HG02588 (cell line): Measurements from ENCODE around the gene LRRFIP2.
"Not testable (repeated sequence)": the region's sequence is repeated elsewhere in the genome, so short reads cannot be mapped to it uniquely, and the experiment has no call there.

Source experiments
- ATAC-seq: cut with Tn5 transposase; IDR thresholded peaks from one replicate; pipeline ENCODE4 v1.9.1; 2021; ENCODE audit warnings: mild to moderate bottlenecking, moderate library complexity; ENCODE audit not compliant: unreplicated experiment

LRRFIP2 gene, protein sequence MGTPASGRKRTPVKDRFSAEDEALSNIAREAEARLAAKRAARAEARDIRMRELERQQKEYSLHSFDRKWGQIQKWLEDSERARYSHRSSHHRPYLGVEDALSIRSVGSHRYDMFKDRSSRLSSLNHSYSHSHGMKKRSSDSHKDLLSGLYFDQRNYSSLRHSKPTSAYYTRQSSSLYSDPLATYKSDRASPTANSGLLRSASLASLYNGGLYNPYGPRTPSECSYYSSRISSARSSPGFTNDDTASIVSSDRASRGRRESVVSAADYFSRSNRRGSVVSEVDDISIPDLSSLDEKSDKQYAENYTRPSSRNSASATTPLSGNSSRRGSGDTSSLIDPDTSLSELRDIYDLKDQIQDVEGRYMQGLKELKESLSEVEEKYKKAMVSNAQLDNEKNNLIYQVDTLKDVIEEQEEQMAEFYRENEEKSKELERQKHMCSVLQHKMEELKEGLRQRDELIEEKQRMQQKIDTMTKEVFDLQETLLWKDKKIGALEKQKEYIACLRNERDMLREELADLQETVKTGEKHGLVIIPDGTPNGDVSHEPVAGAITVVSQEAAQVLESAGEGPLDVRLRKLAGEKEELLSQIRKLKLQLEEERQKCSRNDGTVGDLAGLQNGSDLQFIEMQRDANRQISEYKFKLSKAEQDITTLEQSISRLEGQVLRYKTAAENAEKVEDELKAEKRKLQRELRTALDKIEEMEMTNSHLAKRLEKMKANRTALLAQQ

DNA sequence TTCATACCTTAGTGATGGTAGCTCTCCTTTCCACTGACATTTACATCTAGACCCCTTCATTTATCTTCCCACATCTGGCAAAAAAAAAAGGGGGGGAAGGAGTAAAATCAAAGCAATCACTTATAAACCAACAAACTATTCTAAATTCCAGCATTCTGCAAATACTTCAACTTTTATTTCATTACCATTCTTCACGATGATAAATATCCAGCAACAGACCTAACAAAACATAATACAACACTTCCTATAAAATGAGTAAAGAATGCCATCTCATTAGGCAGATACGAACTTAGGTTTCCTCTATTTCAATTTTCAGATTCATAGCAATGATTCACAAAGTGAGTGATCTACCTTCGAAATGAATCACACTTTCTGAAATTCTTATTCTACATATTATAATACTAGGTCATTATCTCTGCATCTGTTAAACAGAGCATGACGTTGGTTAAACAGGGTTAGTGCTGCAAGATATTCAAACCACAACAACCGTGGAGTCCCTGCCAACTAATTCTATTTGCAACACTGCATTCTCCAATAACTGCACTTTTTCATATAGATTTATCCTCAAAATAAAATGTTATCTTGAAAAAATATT is at the start of gene LRRFIP2:
Gene LRRFIP2, minus strand, starts transcription at position 51 of the 595 bp plus-strand sequence. CDS start 25,599 bp downstream, outside the sequence.
- ATAC-seq: no peak

DNA sequence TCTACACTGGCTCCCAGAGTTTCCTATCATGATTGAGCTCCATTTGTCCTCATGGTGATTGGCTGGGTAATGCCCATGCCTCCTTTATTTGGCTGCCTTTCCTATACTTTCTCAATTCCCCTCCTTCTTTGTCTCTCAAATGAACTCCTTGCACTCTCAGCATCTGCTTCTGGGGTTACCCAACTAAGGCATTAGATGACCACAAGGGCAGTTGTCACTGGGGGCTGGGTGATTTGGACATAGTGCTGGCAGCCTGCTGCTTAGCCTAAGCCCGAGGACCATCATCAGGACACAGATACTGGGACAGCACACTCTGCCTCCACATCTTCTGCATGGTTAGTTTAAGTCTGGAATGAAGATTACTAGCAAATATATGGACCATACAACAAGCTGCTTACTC is 49.2 kb upstream of the LRRFIP2 start:
- no peak for ATAC-seq

DNA sequence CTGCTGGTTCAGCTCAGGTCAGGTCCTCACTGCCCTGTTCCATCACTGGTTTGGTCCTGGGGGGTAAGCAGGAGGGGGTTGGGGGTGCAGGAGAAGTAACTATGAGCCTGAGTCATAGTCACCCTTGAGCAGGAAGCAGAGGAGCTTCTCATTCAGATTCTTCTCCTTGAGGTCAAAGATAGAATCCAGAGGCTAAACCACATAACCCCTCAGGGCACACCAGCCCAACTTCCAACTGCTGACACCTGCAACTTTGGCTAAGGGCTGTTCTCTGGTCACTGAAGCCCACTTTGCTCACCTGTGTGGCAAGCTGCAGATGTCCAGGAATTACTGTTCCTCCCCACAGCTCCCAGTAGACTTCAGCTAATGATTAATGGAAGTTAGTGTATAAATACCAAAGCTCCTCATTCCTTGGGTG is 48.8 kb upstream of the LRRFIP2 start:
- no peak for ATAC-seq

DNA sequence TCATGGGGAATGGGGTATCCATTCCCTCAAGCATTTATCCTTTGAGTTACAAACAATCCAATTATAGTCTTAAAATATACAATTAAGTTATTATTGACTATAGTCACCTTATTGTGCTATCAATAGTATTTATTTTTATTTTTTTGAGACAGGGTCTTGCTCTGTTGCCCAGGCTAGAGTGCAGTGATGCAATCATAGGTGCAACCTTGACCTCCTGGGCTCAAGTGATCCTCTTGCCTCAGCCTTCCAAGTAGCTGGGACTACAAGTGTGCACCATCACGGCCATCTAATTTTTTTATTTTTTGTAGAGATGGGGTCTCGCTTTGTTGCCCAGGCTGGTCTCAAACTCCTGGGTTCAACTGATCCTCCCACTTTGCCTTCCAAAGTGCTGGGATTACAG is 48.2 kb upstream of the LRRFIP2 start:
- ATAC-seq: not testable (repeated sequence)

DNA sequence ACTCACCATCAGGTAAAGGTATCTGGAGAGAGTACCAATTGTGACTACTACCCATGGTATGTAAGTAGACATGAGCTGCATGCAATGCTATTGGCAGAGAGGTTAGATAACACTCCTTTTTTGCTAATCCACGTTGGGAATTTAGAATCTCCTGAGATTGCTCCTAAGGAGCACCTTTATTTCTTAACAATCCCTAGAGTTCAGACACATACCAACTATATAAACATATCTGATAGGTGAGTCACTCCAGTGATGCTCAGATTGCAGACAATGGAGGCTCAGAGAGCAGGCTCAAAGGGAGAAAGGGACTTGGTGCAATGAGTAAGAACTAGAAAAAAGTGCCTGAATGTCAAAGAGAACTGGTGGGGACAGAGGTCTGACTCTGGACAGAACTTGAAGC is 47.0 kb upstream of the LRRFIP2 start:
- no peak for ATAC-seq

DNA sequence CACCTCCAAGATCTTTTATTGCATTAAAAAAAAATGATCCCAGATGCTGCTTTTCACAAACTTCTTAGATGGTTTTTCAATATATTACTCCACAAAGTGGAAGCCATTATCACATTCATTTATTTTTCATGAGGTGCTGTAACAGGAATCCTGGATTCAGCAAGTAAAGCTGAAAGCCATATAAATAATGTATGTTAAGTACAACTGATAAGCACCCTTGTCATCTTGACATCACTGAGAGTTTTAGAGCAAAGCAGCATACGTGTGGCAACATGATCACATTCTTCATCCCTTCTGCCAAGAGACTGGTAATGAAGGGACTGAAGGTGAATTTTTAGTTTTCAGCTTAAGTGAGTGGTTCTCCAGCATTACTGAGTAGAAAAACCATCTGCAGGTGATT is 44.9 kb upstream of the LRRFIP2 start:
- no peak for ATAC-seq

DNA sequence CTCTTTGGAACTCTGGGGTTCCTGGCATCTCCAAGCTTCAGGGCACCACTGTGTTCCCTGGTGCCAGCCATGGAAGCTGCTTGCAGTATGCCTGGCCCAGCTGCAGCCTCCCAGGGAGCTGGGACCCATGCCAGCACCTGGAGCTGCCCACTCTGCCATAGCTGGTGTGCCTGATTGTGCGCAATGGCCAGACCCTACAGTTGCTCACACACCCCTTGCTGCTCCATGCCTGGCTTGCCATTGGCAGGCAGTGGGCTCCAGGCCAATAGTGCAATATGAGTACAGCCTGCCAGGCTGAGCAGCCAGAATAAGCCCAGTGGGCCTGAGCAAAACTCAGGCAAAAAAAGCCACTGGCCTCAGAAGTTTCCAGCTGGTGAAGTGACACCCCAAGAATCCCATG is 43.8 kb upstream of the LRRFIP2 start:
- ATAC-seq: no peak

DNA sequence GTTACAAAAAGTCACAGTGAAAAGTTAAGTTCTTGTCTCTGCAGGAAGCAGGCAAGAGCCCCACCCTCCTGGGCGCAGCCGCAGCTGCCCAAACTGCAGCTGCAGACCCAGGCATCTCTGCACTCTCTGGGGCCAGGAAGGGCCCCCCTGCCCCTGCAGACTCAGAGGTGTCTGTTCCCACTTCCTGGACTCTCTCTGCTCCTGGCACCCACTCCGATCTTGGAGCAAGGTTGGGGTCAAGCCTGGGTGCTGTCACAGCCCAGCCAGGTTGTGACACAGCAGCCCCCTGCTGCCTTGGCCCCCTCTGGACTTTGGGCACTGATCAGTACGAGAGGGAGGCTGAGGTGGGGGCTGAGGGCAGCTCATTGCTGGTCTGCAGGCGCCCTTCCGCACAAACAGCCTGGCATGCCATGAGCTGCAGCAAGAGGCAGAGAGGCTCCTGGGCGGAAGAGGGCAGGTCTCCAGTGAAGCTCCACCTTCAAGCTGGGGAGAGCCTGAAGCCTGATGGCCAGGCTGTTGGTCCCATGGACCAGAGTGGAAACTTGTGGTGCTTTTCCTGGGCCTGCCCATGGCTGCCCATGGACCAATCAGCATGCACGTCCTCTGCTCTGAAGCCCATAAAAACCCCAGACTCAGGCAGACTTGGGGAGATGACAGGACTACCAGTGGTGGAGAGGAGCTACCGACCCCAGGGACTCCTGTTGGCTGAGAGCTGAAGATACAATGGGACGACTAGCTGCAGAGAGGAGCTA is 42.9 kb upstream of the LRRFIP2 start:
- no peak for ATAC-seq

DNA sequence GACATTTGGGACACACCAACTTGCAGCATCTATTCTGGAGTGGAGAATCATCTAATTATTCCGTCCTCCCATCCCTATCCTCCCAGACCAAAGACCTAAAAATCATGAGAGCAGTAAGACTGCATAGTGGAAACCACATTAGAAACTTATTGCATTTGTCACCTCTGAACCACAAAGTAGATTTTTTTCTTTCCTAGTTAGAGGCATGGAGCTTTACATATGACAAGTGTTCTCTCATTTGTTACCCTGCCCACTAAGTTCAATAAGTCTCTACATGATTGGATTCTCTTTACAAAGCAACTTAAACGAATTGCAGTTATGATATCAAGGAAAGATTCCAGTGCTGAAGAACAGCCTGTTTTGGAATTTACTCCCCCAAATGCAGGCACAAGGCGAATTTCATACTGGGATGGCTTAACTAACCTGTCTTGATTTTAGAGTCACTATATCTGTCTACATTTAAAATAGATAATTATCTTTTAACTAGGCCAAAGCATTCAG is 42.3 kb upstream of the LRRFIP2 start:
- ATAC-seq: no peak

DNA sequence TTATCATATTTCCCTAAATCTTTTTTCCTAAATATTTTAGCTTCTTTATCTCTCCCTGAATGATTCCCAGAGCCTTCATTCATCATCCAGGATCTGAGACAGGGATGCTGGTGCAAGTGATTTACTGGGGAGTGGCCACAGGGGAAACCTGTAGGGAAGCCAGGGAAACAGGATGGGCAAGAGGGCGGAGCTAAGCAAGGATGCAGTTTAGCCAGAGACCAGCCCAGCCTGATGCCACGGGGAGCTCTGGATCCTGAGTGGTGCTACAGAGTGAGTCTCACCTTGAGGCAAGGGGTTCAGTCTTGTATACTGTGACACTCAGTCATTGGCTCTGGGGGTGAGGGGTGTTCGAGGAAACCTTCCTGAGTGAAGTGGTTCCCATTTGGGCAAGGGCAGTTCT is 39.7 kb upstream of the LRRFIP2 start:
- ATAC-seq: no peak

DNA sequence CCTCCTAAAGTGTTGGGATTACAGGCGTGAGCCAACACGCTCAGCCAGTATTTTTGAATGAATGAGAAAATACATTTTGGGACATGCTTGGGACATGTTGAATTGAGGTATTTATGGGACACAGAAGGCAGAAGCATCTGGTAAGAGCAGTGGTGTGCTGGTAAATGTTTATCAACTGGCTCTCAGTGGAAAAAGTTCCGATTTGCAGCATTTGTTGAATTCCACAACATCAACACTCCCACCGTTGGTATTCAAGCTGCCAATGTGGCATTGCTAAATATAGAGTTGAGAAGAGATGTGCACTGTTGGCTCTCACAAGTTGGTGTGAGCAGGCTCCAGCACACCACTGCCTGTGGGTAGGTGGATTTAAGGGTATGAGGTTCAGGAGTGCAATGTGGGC is 35.8 kb upstream of the LRRFIP2 start:
- no peak for ATAC-seq

DNA sequence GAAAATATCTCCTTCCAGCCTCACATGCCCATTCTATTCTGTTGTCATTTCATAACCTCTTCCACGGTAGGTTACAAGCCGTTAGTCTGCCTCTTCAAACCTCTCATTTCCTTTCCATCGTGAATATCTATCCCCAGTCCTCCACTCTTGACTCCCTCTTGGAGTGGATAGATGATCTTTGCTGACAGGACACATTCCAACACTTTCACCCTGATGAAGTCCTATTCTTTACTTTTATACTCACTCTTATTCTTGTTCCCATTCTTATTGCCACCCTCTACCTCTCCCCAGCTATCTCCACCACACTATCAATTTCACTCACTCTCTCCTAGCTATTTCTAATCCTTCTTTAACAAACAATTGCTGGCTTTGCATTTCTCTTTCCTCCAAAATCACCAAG is 34.2 kb upstream of the LRRFIP2 start:
- ATAC-seq: not testable (repeated sequence)

DNA sequence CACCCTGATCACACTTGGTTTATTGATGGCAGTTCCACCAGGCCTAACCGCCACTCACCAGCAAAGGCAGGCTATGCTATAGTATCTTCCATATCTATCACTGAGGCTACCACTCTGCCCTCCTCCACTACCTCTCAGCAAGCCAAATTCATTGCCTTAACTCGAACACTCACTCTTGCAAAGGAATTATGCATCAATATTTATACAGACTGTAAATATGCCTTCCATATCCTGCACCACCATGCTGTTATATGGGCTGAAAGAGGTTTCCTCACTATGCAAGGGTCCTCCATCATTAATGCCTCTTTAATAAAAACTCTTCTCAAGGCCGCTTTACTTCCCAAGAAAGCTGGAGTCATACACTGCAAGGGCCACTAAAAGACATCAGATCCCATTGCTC is 33.6 kb upstream of the LRRFIP2 start:
- not testable (repeated sequence) for ATAC-seq

DNA sequence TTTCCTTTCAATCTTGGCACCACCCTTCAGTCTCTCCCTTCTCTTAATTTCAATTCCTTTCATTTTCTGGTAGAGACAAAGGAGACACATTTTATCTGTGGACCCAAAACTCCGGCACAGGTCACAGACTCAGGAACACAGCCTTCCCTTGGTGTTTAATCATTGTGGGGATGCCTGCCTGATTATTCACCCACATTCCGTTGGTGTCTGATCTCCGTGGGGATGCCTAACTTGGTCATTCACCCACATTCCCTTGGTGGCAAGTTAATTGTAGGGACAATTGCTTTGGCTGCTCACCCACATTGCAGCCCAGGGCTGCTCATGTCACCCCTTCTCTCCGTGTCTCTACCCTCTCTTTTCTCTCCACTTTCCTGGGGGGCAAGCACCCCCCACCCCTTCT is 31.7 kb upstream of the LRRFIP2 start:
- not testable (repeated sequence) for ATAC-seq

DNA sequence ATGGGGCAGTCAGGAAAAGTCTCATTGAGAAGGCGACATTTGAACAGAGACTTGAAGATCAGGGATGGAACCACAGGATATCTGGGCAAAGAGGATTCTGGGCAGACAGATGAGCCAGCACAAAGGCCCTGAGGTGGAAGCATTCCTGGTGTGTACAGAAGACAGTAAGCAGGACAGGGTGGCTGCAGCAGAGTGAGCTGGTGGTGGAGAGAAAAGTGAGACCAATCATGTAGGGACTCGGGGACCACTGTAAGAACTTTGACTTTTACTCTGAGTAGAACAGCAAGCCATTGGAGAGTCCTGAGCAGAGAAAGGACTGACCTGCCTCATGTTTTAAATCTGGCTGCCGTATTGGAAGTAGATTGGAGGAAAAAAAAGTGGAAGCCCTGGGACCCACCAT is 29.9 kb upstream of the LRRFIP2 start:
- ATAC-seq: no peak

DNA sequence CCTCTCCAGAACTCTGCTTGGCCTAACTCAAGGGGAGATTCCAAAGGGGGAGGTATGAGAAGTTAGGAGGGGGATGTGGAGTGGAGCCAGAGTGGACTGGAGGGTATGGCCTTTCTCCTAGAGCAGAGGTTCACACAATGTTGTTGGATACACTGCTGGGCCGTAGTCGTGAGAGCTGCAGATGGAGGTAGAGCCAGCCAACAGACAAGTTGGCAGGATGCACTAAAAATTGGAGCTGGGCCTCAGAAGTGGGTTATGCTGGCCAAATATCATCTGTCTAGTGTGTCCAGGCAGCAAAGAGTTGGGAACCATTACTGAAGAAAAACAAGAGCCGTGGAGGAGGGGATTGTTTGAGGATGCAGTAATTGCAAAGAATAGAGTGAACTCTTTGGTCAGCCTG is 27.7 kb upstream of the LRRFIP2 start:
- ATAC-seq: no peak

DNA sequence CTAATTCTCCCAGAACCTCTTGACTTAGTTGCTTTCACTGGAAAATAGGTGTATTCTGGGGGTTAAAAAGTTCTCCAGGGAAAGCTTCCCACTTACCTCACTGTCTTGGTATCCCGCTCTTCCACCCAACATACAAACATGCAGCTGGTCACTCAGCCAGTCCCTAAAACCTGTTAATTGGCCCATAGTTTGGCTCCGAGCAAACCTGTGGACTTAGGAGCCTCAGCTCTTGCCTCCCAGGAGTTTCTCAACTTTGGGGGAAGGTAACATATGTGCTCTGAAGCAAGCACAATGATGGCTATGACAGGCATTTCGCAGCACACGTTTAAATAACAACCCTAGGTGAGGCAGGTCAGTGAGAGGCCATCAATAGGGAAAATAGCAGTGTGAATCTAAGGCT is 25.8 kb upstream of the LRRFIP2 start:
- ATAC-seq: no peak

DNA sequence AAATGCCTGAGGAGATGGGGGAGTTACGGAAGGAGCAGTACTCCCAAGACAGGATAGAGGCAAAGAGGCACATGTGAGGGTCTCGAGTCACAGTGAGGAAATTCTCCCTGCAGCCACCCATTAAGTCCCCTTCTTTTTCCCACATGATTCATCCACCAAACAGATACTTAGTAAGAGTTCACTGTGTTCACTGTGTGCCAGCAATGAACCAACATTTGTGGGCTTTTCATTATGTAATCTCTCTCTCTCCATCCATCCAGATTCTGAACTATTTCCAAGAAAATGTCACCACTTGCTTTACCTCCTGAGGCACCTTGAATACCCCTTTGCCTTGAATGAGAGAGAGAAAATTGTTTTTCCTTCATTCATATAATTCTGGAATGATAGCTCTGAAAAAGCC is 24.6 kb upstream of the LRRFIP2 start:
- ATAC-seq: no peak

DNA sequence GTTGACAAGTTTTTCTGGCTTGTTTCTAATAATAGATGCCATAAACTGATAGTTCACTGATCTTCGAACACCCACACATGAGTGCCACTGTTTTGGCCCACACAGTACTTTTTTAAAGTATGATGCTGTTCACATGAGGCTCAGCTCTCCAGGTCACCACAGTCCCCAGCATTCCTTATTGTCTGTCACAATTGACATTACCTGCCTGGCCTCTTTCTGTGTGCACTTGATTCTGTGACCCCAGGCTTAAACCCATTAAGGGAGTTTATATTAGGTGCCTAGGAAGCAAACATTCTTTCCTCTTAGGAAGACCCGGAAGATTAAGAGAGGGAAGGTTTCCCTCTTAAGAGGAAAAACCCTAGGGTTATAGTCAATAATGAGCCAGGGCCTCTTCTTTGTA is 24.2 kb upstream of the LRRFIP2 start:
- ATAC-seq: no peak

DNA sequence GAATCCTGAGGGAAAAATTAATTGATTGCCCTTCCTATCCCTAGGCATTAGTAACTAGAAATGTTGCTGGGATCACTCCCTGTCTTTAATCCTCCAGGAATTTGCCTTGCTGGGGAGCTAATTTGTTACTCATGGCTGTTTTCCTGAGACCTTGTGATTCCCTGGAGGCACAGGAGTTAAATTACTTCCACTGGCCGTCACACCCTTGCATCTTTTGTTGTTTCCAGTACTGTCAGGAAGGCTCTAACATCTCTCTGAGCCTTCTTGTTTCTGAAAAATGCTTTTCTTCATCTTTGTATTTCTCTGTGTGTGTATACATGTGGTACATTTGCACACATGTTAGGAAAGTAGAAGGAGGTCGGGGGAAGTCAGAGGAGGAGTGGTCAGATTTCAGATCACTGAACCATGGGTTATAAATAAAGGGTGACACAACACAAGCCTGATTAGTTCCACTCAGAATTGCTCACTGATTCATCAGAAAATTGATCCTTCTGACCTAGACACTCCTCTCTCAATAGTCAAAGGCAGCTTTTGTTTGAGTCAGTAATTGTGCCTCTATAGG is 23.5 kb upstream of the LRRFIP2 start:
- ATAC-seq: no peak

DNA sequence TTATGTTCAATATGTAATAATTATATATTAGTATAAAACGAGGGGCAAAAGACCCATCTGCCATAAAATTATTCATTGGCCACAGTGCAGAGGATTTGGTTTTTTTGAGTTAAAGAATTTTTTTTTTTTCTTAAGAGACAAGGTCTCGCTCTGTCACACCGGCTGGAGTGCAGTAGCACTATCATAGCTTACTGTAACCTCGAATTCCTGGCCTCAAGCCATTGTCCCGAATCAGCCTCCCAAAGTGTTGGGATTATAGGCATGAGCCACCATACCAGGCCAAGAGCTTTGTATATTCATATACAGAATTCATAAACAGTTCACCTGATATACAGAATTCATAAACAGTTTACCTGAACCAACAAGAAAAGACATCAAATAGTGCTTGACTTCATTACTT is 20.2 kb upstream of the LRRFIP2 start:
- ATAC-seq: no peak
